CD4-positive, alpha-beta memory T cell (primary cell): Measurements from ENCODE around the gene FANCI. TPM values are rescaled to one million over a fixed set of nuclear protein-coding genes. Genes with fewer than 3 reads are reported as not detected.

Experiments used
- CTCF ChIA-PET: fragments of 350-600 bp; sonication (Branson Sonifier 250); formaldehyde crosslinking; loops from one replicate; lab custom pipeline; 2021; ENCODE audit warnings: inconsistent platforms; ENCODE audit not compliant: partially characterized antibody; lab: Charles Lee
- POLR2A ChIA-PET: fragments of 350-600 bp; sonication (Branson Sonifier 250); formaldehyde crosslinking; loops from one replicate; lab custom pipeline; 2021; ENCODE audit not compliant: partially characterized antibody; lab: Charles Lee
- DNase-seq, 5 donors: peaks; one replicate each; pipeline versions ENCODE4 v3.0.0 to v3.0.0-alpha.2; 2020 to 2022; ENCODE audit warnings: mixed read lengths in 1 of 5
- H3K27ac ChIP-seq: one replicate; pipeline ENCODE4 v1.7.0; 2013; ENCODE audit warnings: low read depth, low read length
- H3K27me3 ChIP-seq: 2 replicates; pipeline ENCODE4 v1.7.0; 2013; ENCODE audit warnings: mild to moderate bottlenecking, low read length, moderate library complexity; ENCODE audit not compliant: insufficient read depth
- H3K36me3 ChIP-seq: 2 replicates; pipeline ENCODE4 v1.7.0; 2013; ENCODE audit warnings: mild to moderate bottlenecking, low read length, moderate library complexity; ENCODE audit not compliant: insufficient read depth
- H3K4me1 ChIP-seq: 2 replicates; pipeline ENCODE4 v1.7.0; 2013; ENCODE audit warnings: mild to moderate bottlenecking, low read length, moderate library complexity; ENCODE audit not compliant: insufficient read depth
- H3K4me3 ChIP-seq, 2 donors: one replicate each; pipeline ENCODE4 v1.7.0; 2013; ENCODE audit warnings: low read length in 2 of 2, mild to moderate bottlenecking in 1 of 2
- H3K9me3 ChIP-seq, 2 donors: one replicate each; pipeline ENCODE4 v1.7.0; 2013; ENCODE audit warnings: low read length in 2 of 2, control low read depth in 1 of 2; ENCODE audit not compliant: control insufficient read depth in 1 of 2
- H3K27ac Mint-ChIP-seq, 7 donors: one replicate each; pipeline ENCODE4 v1.8.0; 2020 to 2021; ENCODE audit warnings: mixed read lengths in 7 of 7, mild to moderate bottlenecking in 6 of 7, inconsistent platforms in 3 of 7, moderate library complexity in 3 of 7
- H3K27me3 Mint-ChIP-seq, 2 donors: one replicate each; pipeline ENCODE4 v1.8.0; 2020 to 2021; ENCODE audit warnings: mixed read lengths in 2 of 2
- H3K36me3 Mint-ChIP-seq, 2 donors: one replicate each; pipeline ENCODE4 v1.8.0; 2020 to 2021; ENCODE audit warnings: mixed read lengths in 2 of 2, inconsistent platforms in 1 of 2, mild to moderate bottlenecking in 1 of 2
- H3K4me1 Mint-ChIP-seq, 4 donors: one replicate each; pipeline ENCODE4 v1.8.0; 2020 to 2021; ENCODE audit warnings: mixed read lengths in 4 of 4, mild to moderate bottlenecking in 1 of 4
- H3K4me3 Mint-ChIP-seq, 8 donors: one replicate each; pipeline ENCODE4 v1.8.0; 2020 to 2021; ENCODE audit warnings: mixed read lengths in 8 of 8, mild to moderate bottlenecking in 7 of 8, moderate library complexity in 6 of 8, inconsistent platforms in 3 of 8
- H3K9me3 Mint-ChIP-seq, 8 donors: one replicate each; pipeline ENCODE4 v1.8.0; 2020 to 2021; ENCODE audit warnings: mixed read lengths in 8 of 8, mild to moderate bottlenecking in 5 of 8, inconsistent platforms in 3 of 8, moderate library complexity in 1 of 8
- intact Hi-C: fragments of 100-400 bp; cut with micrococcal nuclease; formaldehyde crosslinking; loops from one replicate; pipeline ENCODE4 v1.15.1; 2023
- polyA plus RNA-seq, 2 donors: library from polyadenylated mRNA; unstranded; fragments of 300-500 nt; fragmentation: Illumina TruSeq; gene quantifications; one replicate each; pipeline ENCODE4 v1.2.3, GENCODE V29; 2021
- total RNA-seq, 2 experiments: library from RNA; stranded (reverse); gene quantifications; one replicate each; pipeline ENCODE4 v1.2.3, GENCODE V29; 2021

Gene FANCI
- total and polyA plus RNA-seq, 4 experiments from 2014 or later = 3.9 to 19.0 (median 8.5) TPM

- Histone ChIP-seq H3K36me3 (no peaks in the 10 kb centered on the region), H3K27ac (no peak overlapping the region), H3K4me3 (no peak overlapping the region), H3K27me3 (no peaks in the 10 kb centered on the region), H3K9me3 (no peaks in the 10 kb centered on the region), H3K4me1 (no peaks in the 10 kb centered on the region)
- Mint-ChIP-seq H3K4me3 (no peak overlapping the region), H3K9me3 (peaks cover 0 to 6% (median 0%) of the 10 kb centered on the region in 8 donors), H3K4me1 (no peaks in the 10 kb centered on the region), H3K27me3 (no peaks in the 10 kb centered on the region), H3K36me3 (peaks cover 7 to 29% of the 10 kb centered on the region in 2 donors), H3K27ac (no peak overlapping the region)
- intact Hi-C loops = no loop called here
- POLR2A ChIA-PET = no interaction called here
- no peak for DNase-seq
- CTCF ChIA-PET = interaction anchor here (2.1 to 2.2 kb wide), 2 partner anchors 59 to 93 kb away, joined by 9 to 13 read pairs; no protein-coding TSS in a partner anchor
These were observed 56.1 kb downstream of the FANCI start for GRCh38 chr15:89299896-89300295.

GRCh38 chr15:89301304-89302089 is 57.7 kb downstream of the FANCI start:
- H3K4me1 Mint-ChIP-seq = no peaks in the 10 kb centered on the region
- POLR2A ChIA-PET = no interaction called here
- H3K27ac Mint-ChIP-seq = no peak overlapping the region
- H3K9me3 ChIP-seq = no peaks in the 10 kb centered on the region
- no peaks in the 10 kb centered on the region for H3K4me1 ChIP-seq
- no peak overlapping the region for H3K4me3 Mint-ChIP-seq
- H3K27me3 ChIP-seq = no peaks in the 10 kb centered on the region
- H3K27me3 Mint-ChIP-seq = no peaks in the 10 kb centered on the region
- H3K36me3 Mint-ChIP-seq = peaks cover 11 to 25% of the 10 kb centered on the region in 2 donors
- no peak overlapping the region for H3K27ac ChIP-seq
- peaks cover 0 to 6% (median 0%) of the 10 kb centered on the region in 8 donors for H3K9me3 Mint-ChIP-seq
- DNase-seq = no peak
- CTCF ChIA-PET = interaction anchor here (2.1 to 2.2 kb wide), 2 partner anchors 57 to 95 kb away, joined by 9 to 13 read pairs; no protein-coding TSS in a partner anchor
- no peaks in the 10 kb centered on the region for H3K36me3 ChIP-seq
- no peak overlapping the region for H3K4me3 ChIP-seq
- intact Hi-C loops = no loop called here

- no peak for DNase-seq
- no peaks in the 10 kb centered on the region for H3K27me3 ChIP-seq
- H3K4me1 ChIP-seq = no peaks in the 10 kb centered on the region
- H3K4me3 Mint-ChIP-seq = no peak overlapping the region
- H3K27me3 Mint-ChIP-seq = no peaks in the 10 kb centered on the region
- H3K36me3 ChIP-seq = no peaks in the 10 kb centered on the region
- H3K4me3 ChIP-seq = no peak overlapping the region
- ChIA-PET POLR2A (no interaction called here), CTCF (no interaction called here)
- peaks cover 13 to 18% of the 10 kb centered on the region in 2 donors for H3K36me3 Mint-ChIP-seq
- intact Hi-C loops = no loop called here
- H3K9me3 Mint-ChIP-seq = no peaks in the 10 kb centered on the region
- no peak overlapping the region for H3K27ac ChIP-seq
- no peaks in the 10 kb centered on the region for H3K9me3 ChIP-seq
- no peak overlapping the region for H3K27ac Mint-ChIP-seq
- no peaks in the 10 kb centered on the region for H3K4me1 Mint-ChIP-seq
These were observed 60.2 kb downstream of the FANCI start for GRCh38 chr15:89303986-89304385.

GRCh38 chr15:89305395-89305794 is 61.6 kb downstream of the FANCI start:
- Histone ChIP-seq H3K36me3 (no peaks in the 10 kb centered on the region), H3K9me3 (no peaks in the 10 kb centered on the region), H3K4me1 (no peaks in the 10 kb centered on the region), H3K27ac (no peak overlapping the region), H3K27me3 (no peaks in the 10 kb centered on the region), H3K4me3 (no peak overlapping the region)
- intact Hi-C loops = no loop called here
- peaks cover 8 to 15% of the 10 kb centered on the region in 2 donors for H3K36me3 Mint-ChIP-seq
- no peak for DNase-seq
- ChIA-PET CTCF (no interaction called here), POLR2A (interaction anchor here (0.7 to 1.1 kb wide), 3 partner anchors 14 to 30 kb away, joined by 3 read pairs; partner anchors contain the start of gene POLG)
- H3K27ac Mint-ChIP-seq = no peak overlapping the region
- no peaks in the 10 kb centered on the region for H3K27me3 Mint-ChIP-seq
- peaks cover 0 to 2% (median 0%) of the 10 kb centered on the region in 4 donors for H3K4me1 Mint-ChIP-seq
- no peaks in the 10 kb centered on the region for H3K9me3 Mint-ChIP-seq
- H3K4me3 Mint-ChIP-seq = no peak overlapping the region

- Mint-ChIP-seq H3K36me3 (peaks cover 10 to 11% of the 10 kb centered on the region in 2 donors), H3K9me3 (no peaks in the 10 kb centered on the region)
- CTCF ChIA-PET = interaction anchor here (1.2 kb wide), 1 partner anchor 34 kb away, joined by 3 read pairs; no protein-coding TSS in a partner anchor
These were observed 63.3 kb downstream of the FANCI start for GRCh38 chr15:89307046-89307587.

GRCh38 chr15:89307791-89308190 is 64.0 kb downstream of the FANCI start:
- Mint-ChIP-seq H3K4me1 (peaks cover 0 to 2% (median under 1%) of the 10 kb centered on the region in 4 donors), H3K27me3 (no peaks in the 10 kb centered on the region), H3K36me3 (peaks cover 11 to 12% of the 10 kb centered on the region in 2 donors), H3K27ac (peak overlapping the region in 3 of 7 donors; percentile 1 to 79 (median 42)), H3K4me3 (no peak overlapping the region), H3K9me3 (no peaks in the 10 kb centered on the region)
- Histone ChIP-seq H3K27ac (no peak overlapping the region), H3K4me1 (no peaks in the 10 kb centered on the region), H3K9me3 (no peaks in the 10 kb centered on the region), H3K36me3 (no peaks in the 10 kb centered on the region), H3K4me3 (no peak overlapping the region), H3K27me3 (no peaks in the 10 kb centered on the region)
- intact Hi-C loops = no loop called here
- CTCF ChIA-PET = interaction anchor here (1.2 kb wide), 1 partner anchor 34 kb away, joined by 3 read pairs; no protein-coding TSS in a partner anchor
- POLR2A ChIA-PET = no interaction called here
- no peak for DNase-seq

More at GRCh38 chr15:89307046-89307587, 63.3 kb downstream of the FANCI start:
- no peak overlapping the region for H3K4me3 Mint-ChIP-seq
- no peak for DNase-seq
- no peaks in the 10 kb centered on the region for H3K27me3 Mint-ChIP-seq
- H3K4me1 Mint-ChIP-seq = peaks cover 0 to 2% (median under 1%) of the 10 kb centered on the region in 4 donors
- POLR2A ChIA-PET = no interaction called here
- Histone ChIP-seq H3K27me3 (no peaks in the 10 kb centered on the region), H3K36me3 (no peaks in the 10 kb centered on the region), H3K4me1 (no peaks in the 10 kb centered on the region), H3K9me3 (no peaks in the 10 kb centered on the region), H3K27ac (no peak overlapping the region), H3K4me3 (no peak overlapping the region)
- intact Hi-C loops = no loop called here
- peak overlapping the region in 2 of 7 donors; percentile 1 to 42 for H3K27ac Mint-ChIP-seq

GRCh38 chr15:89308236-89308635 is 64.5 kb downstream of the FANCI start:
- Histone ChIP-seq H3K9me3 (no peaks in the 10 kb centered on the region), H3K27me3 (no peaks in the 10 kb centered on the region), H3K27ac (no peak overlapping the region), H3K4me3 (no peak overlapping the region), H3K4me1 (no peaks in the 10 kb centered on the region), H3K36me3 (no peaks in the 10 kb centered on the region)
- ChIA-PET CTCF (no interaction called here), POLR2A (no interaction called here)
- H3K4me3 Mint-ChIP-seq = no peak overlapping the region
- peaks cover 0 to 2% (median under 1%) of the 10 kb centered on the region in 4 donors for H3K4me1 Mint-ChIP-seq
- no peak for DNase-seq
- no peaks in the 10 kb centered on the region for H3K9me3 Mint-ChIP-seq
- peak overlapping the region in 1 of 7 donors; percentile 42 for H3K27ac Mint-ChIP-seq
- H3K27me3 Mint-ChIP-seq = no peaks in the 10 kb centered on the region
- intact Hi-C loops = no loop called here
- H3K36me3 Mint-ChIP-seq = peaks cover 10 to 15% of the 10 kb centered on the region in 2 donors
